K562 (cell line): ENCODE data around the gene PADI1. TPM values are rescaled to one million over a fixed set of nuclear protein-coding genes. Genes with fewer than 3 reads are reported as not detected.

Source experiments
- ATAC-seq: fragments of 200-7000 bp; cut with Tn5 transposase; 3 replicates; pipeline ENCODE4 v1.9.1; 2020; ENCODE audit warnings: moderate library complexity
- BruUV-seq: library from RNA; stranded (reverse); fragments of 400-500 nt; replicated peaks from 2 replicates; lab custom pipeline; 2021; lab: Mats Ljungman, UMichigan
- CTCF ChIA-PET: fragments of 300-600 bp; formaldehyde crosslinking; extraction: SDS; loops from one replicate; lab custom pipeline; 2021; ENCODE audit warnings: low intra/inter-chr PET ratio; lab: Yijun Ruan, JAX
- POLR2A ChIA-PET: fragments of 300-600, 350-650 bp; sonication (Branson Sonifier 250); formaldehyde crosslinking; extraction: SDS; loops from one replicate; lab custom pipeline; 2021; ENCODE audit warnings: antibody characterized with exemption, inconsistent platforms; lab: Yijun Ruan, JAX
- DNase-seq, 4 experiments: peaks; one replicate each; pipeline versions ENCODE4 v3.0.0 to v3.0.0-alpha.2; 2011 to 2018; ENCODE audit warnings: low spot score in 3 of 4, mixed read lengths in 3 of 4; ENCODE audit errors: extremely low read depth in 1 of 4
- FAIRE-seq: peaks from 2 replicates; lab custom pipeline; 2011; peaks lifted over from hg19 to GRCh38; lab: Jason Lieb, UNC
- H2AFZ ChIP-seq: 2 replicates; pipeline ENCODE4 v1.6.0; 2011; ENCODE audit warnings: low read depth, low read length, control low read depth, inconsistent platforms
- H3K27ac ChIP-seq: fragments of 200-600 bp; 3 replicates; pipeline ENCODE4 v1.8.0; 2011; ENCODE audit warnings: low read depth, mild to moderate bottlenecking, control low read depth, inconsistent platforms, low read length, moderate library complexity, mixed read lengths; ENCODE audit errors: extremely low read depth
- H3K27me3 ChIP-seq, 2 experiments: fragments of 300-600 bp in 1 of 2; 2 replicates in 1 of 2; 3 replicates in 1 of 2; pipeline versions ENCODE4 v1.6.0 to v1.8.0; 2011; ENCODE audit warnings: inconsistent platforms in 2 of 2, low read length in 2 of 2, mild to moderate bottlenecking in 1 of 2, mixed read lengths in 1 of 2, moderate library complexity in 1 of 2; ENCODE audit not compliant: control insufficient read depth in 2 of 2, insufficient read depth in 2 of 2
- H3K36me3 ChIP-seq: fragments of 300-600 bp; 3 replicates; pipeline ENCODE4 v1.8.0; 2011; ENCODE audit warnings: mild to moderate bottlenecking, low read length, inconsistent platforms; ENCODE audit not compliant: control insufficient read depth, insufficient read depth
- H3K4me1 ChIP-seq, 2 experiments: fragments of 200-600 bp in 1 of 2; replicated peaks in 1 of 2; 2 replicates in 1 of 2; 3 replicates in 1 of 2; pipeline versions ENCODE4 v1.5.1 to v1.8.0; 2011; ENCODE audit warnings: inconsistent platforms in 2 of 2, low read length in 2 of 2, mild to moderate bottlenecking in 1 of 2, mixed read lengths in 1 of 2, moderate library complexity in 1 of 2; ENCODE audit not compliant: control insufficient read depth in 2 of 2, insufficient read depth in 2 of 2
- H3K4me2 ChIP-seq: 2 replicates; pipeline ENCODE4 v1.6.1; 2011; ENCODE audit warnings: low read length, control low read depth, inconsistent platforms, mixed read lengths; ENCODE audit not compliant: insufficient read depth
- H3K4me3 ChIP-seq: fragments of 200-600 bp; sonication (generic), shearing (Covaris generic); 2 replicates; pipeline ENCODE4 v1.5.1; 2016; ENCODE audit warnings: control low read depth, inconsistent platforms
- H3K79me2 ChIP-seq: fragments of 200-600 bp; 3 replicates; pipeline ENCODE4 v1.8.0; 2011; ENCODE audit warnings: low read length, inconsistent platforms; ENCODE audit not compliant: control insufficient read depth, insufficient read depth
- H3K9ac ChIP-seq, 2 experiments: 2 replicates each; pipeline versions ENCODE4 v1.6.0 to v1.6.1; 2011; ENCODE audit warnings: low read depth in 2 of 2, low read length in 2 of 2, control low read depth in 1 of 2, inconsistent platforms in 1 of 2, mild to moderate bottlenecking in 1 of 2, mixed read lengths in 1 of 2; ENCODE audit not compliant: insufficient read depth in 1 of 2
- H3K9me1 ChIP-seq: one replicate; pipeline ENCODE4 v1.6.0; 2011; ENCODE audit warnings: inconsistent platforms, mild to moderate bottlenecking, low read length, moderate library complexity; ENCODE audit not compliant: control insufficient read depth, insufficient read depth
- H3K9me3 ChIP-seq: replicated peaks from 2 replicates; pipeline ENCODE4 v1.5.1; 2011; ENCODE audit warnings: low read depth, low read length, inconsistent platforms; ENCODE audit not compliant: control insufficient read depth, insufficient read depth
- H4K20me1 ChIP-seq: replicated peaks from 2 replicates; pipeline ENCODE4 v1.6.1; 2011; ENCODE audit warnings: low read length, inconsistent platforms, mixed read lengths; ENCODE audit not compliant: control insufficient read depth, insufficient read depth
- HMG20B ChIP-seq: fragments of 250-450 bp; sonication (Bioruptor Pico); IDR thresholded peaks from 2 replicates; pipeline ENCODE4 v1.5.0; 2021; ENCODE audit warnings: mild to moderate bottlenecking
- NFIC ChIP-seq: fragments of 450-650 bp; IDR thresholded peaks from 2 replicates; pipeline ENCODE4 v1.6.1; 2017; ENCODE audit warnings: mild to moderate bottlenecking, inconsistent platforms
- PCBP1 ChIP-seq: fragments of 200-400 bp; formaldehyde crosslinking; IDR thresholded peaks from 2 replicates; pipeline ENCODE4 v1.6.1; 2018; ENCODE audit warnings: mild to moderate bottlenecking, low read depth, low read length; ENCODE audit not compliant: poor library complexity, severe bottlenecking
- SAFB2 ChIP-seq: fragments of 200-400 bp; formaldehyde crosslinking; IDR thresholded peaks from 2 replicates; pipeline ENCODE4 v1.6.1; 2018; ENCODE audit warnings: borderline replicate concordance, low read length, low read depth, moderate library complexity; ENCODE audit not compliant: severe bottlenecking
- SREBF2 ChIP-seq: sonication (generic); formaldehyde crosslinking; IDR thresholded peaks from 2 replicates; pipeline ENCODE4 v1.4.0; 2020; ENCODE audit warnings: mild to moderate bottlenecking, missing genetic modification reagents
- TCF3 ChIP-seq: sonication (generic); formaldehyde crosslinking; IDR thresholded peaks from 2 replicates; pipeline ENCODE4 v1.4.0; 2020; ENCODE audit warnings: mild to moderate bottlenecking, missing genetic modification reagents
- ZKSCAN1 ChIP-seq: fragments of 150-350 bp; IDR thresholded peaks from 2 replicates; pipeline ENCODE4 v1.6.1; 2016; ENCODE audit warnings: low read depth, low read length
- WGBS: fragments of 100-300 bp; shearing (Covaris generic); methylation state at CpG from one replicate; pipeline ENCODE4 v1.1.6; 2016; ENCODE audit warnings: low coverage, mixed read lengths; ENCODE audit not compliant: insufficient coverage; ENCODE audit errors: missing lambda C conversion rate; 5-methylcytosine and 5-hydroxymethylcytosine counted together
- in situ Hi-C: fragments of 300-500 bp; cut with MboI; formaldehyde crosslinking; loops from 4 replicates; pipeline ENCODE4 v1.15.0; 2018; ENCODE audit warnings: inconsistent platforms, mixed read lengths
- intact Hi-C: fragments of 100-400 bp; cut with micrococcal nuclease; formaldehyde crosslinking; loops from 2 replicates; pipeline ENCODE4 v1.14.2; 2022
- polyA plus RNA-seq, 8 experiments: library from polyadenylated mRNA; depleted of rRNA in 4 of 8; stranded (reverse) in 5 of 8; unstranded in 3 of 8; fragments of >200 nt; fragmentation: Nextera tagmentation in 2 of 8; fragmentation: Illumina TruSeq in 1 of 8; extraction: Ambion mirVana in 2 of 8; extraction: Trizol in 1 of 8; gene quantifications; 2 replicates each; pipeline versions ENCODE4 v1.2.1 to v1.2.3, GENCODE V29; 2011 to 2014; ENCODE audit warnings: inconsistent platforms in 1 of 8, missing spikeins in 1 of 8
- total RNA-seq, 7 experiments: library from RNA; depleted of rRNA in 6 of 7; stranded (reverse); fragments of >200 nt in 6 of 7; fragmentation: Illumina TruSeq in 2 of 7; extraction: Trizol in 2 of 7; gene quantifications; 2 replicates each; pipeline versions ENCODE4 v1.2.1 to v1.2.3, GENCODE V29; 2011 to 2021; ENCODE audit warnings: low replicate concordance in 1 of 7
- TF ChIP-seq, protein P1 (sequence below), 2 experiments: fragments of 200-800 bp in 1 of 2; sonication (Bioruptor generic) in 1 of 2; sonication (generic) in 1 of 2; formaldehyde crosslinking in 1 of 2; IDR thresholded peaks in 1 of 2; conservative IDR thresholded peaks in 1 of 2; 2 replicates each; pipeline versions ENCODE4 v1.5.0 to v1.6.1; 2016 to 2020; ENCODE audit warnings: missing compliant biosample characterization in 1 of 2, missing genetic modification characterization in 1 of 2, missing genetic modification reagents in 1 of 2

PADI1 gene
- total and polyA plus RNA-seq, 9 of the 15 experiments (the other 6 are each of a cell fraction or from before 2014, with no cell fraction given), result not detected

DNA sequence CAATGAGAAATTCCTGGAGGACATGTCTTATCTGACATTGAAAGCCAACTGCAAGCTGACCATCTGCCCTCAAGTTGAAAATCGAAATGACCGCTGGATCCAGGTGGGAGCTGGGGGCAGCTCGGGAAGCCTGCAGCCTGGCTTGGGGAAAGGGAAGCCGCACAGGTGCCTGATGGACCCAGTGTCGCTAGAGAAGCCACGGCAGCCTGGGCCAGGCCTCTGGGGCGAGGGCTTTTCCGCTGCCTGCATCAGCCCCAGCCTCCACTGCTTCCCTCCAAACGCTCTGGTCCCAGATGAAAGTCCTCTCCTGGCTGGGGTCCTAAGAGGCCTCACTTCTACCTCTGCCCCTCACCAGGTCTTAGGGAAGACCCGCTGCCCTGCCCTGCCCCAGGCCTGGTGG is 25.2 kb downstream of the PADI1 start (continued):
- TF ChIP-seq, protein P1, sequence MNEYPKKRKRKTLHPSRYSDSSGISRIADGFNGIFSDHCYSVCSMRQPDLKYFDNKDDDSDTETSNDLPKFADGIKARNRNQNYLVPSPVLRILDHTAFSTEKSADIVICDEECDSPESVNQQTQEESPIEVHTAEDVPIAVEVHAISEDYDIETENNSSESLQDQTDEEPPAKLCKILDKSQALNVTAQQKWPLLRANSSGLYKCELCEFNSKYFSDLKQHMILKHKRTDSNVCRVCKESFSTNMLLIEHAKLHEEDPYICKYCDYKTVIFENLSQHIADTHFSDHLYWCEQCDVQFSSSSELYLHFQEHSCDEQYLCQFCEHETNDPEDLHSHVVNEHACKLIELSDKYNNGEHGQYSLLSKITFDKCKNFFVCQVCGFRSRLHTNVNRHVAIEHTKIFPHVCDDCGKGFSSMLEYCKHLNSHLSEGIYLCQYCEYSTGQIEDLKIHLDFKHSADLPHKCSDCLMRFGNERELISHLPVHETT (CRISPR knock-in tag; conservative IDR thresholded peaks at IDR 0.05 in 1 of 2, IDR thresholded peaks at IDR 0.05 in 1 of 2), result no peak
- TF ChIP-seq NFIC (no peak), SAFB2 (no peak), HMG20B (CRISPR knock-in tag) (no peak), SREBF2 (CRISPR knock-in tag) (no peak), TCF3 (CRISPR knock-in tag) (no peak)
- TF ChIP-seq, all 486 proteins: peak for 0

DNA sequence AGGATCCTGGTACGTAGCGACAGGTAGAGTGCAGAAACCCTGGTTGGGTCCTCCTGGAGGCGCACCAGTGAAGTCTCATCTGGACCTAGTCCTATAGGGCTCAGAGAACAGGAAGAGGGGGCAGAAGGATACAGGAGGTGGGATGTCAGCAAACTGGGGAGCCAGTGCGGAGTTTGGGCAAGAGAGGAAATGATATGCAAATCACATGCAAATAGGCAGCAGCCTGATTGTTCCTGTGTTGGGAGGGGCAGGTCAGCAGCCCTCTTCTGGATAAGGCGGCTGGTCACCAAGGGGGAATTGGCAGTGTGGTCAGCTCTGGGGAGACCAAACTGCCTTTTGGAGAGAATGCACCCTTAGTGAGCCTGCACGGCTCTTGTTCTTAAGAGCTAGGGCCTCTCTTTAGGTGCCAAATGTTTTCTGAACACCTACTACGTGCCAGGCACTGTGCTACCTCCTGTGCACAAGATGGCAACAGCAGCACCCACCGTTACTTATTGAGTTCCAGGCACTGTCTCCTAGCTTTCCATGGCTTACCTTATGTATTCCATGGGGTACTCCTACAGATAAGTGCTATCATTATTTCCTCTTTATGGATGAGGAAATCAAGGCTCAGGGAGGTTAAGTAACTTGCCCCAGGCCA is 25.9 kb downstream of the PADI1 start:
- BruUV-seq, result no TSS peak
- ATAC-seq (peak; percentile 38; the same call in 2 of the 3 replicates), DNase-seq (no peak), FAIRE-seq (no peak)
- ChIA-PET CTCF (no interaction called here), POLR2A (no interaction called here)
- intact Hi-C loops, result no loop called here
- Histone ChIP-seq H3K4me3 (no peak overlapping the region), H3K9me1 (no peaks in the 10 kb centered on the region), H3K4me1 (no peaks in the 10 kb centered on the region), H3K9ac (no peak overlapping the region), H4K20me1 (peaks cover 9% of the 10 kb centered on the region), H3K4me2 (no peak overlapping the region), H3K27me3 (peaks cover 5 to 66% of the 10 kb centered on the region in 2 experiments), H3K36me3 (no peaks in the 10 kb centered on the region), H3K79me2 (no peaks in the 10 kb centered on the region), H2AFZ (no peak overlapping the region), H3K9me3 (no peaks in the 10 kb centered on the region), H3K27ac (no peak overlapping the region)
- 6% methylated on average over 8 of the region's 8 CpGs for WGBS
- in situ Hi-C loops, result loop anchor here (5.0 kb wide), 1 partner anchor 103 kb away; no protein-coding TSS in a partner anchor
- TF ChIP-seq PCBP1 (no peak), ZKSCAN1 (peak; percentile 91)
